Astrocyte (in vitro differentiated cells and primary cell): ENCODE results near the gene AATK. TPM values are rescaled to one million over a fixed set of nuclear protein-coding genes. Genes with fewer than 3 reads are reported as not detected.

Source experiments
- DNase-seq: peaks from one replicate; pipeline ENCODE4 v3.0.0-alpha.2; 2010; ENCODE audit warnings: low read depth
- FAIRE-seq: peaks from 2 replicates; lab custom pipeline; 2011; peaks lifted over from hg19 to GRCh38; lab: Jason Lieb, UNC
- H2AFZ ChIP-seq: 2 replicates; pipeline ENCODE4 v1.6.0; 2012; ENCODE audit warnings: low read depth, low read length, inconsistent platforms
- H3K27ac ChIP-seq: 2 replicates; pipeline ENCODE4 v1.5.1; 2011; ENCODE audit warnings: low read depth, low read length, inconsistent platforms
- H3K27me3 ChIP-seq: 2 replicates; pipeline ENCODE4 v1.6.0; 2011; ENCODE audit warnings: low read length, inconsistent platforms; ENCODE audit not compliant: insufficient read depth
- H3K36me3 ChIP-seq: 2 replicates; pipeline ENCODE4 v1.5.1; 2011; ENCODE audit warnings: low read length, inconsistent platforms; ENCODE audit not compliant: insufficient read depth
- H3K4me1 ChIP-seq: 2 replicates; pipeline ENCODE4 v1.5.1; 2011; ENCODE audit warnings: low read length, inconsistent platforms; ENCODE audit not compliant: insufficient read depth
- H3K4me2 ChIP-seq: 2 replicates; pipeline ENCODE4 v1.6.0; 2012; ENCODE audit warnings: low read length, inconsistent platforms
- H3K4me3 ChIP-seq: 2 replicates; pipeline ENCODE4 v1.5.1; 2011; ENCODE audit warnings: low read depth, mild to moderate bottlenecking, low read length, inconsistent platforms; ENCODE audit not compliant: insufficient read depth
- H3K79me2 ChIP-seq: 2 replicates; pipeline ENCODE4 v1.6.0; 2012; ENCODE audit warnings: mild to moderate bottlenecking, low read length, inconsistent platforms; ENCODE audit not compliant: insufficient read depth
- H3K9ac ChIP-seq: 2 replicates; pipeline ENCODE4 v1.6.0; 2012; ENCODE audit warnings: mild to moderate bottlenecking, low read length, inconsistent platforms
- H3K9me3 ChIP-seq: 2 replicates; pipeline ENCODE4 v1.5.1; 2012; ENCODE audit warnings: low read depth, mild to moderate bottlenecking, low read length, inconsistent platforms; ENCODE audit not compliant: insufficient read depth
- H4K20me1 ChIP-seq: 2 replicates; pipeline ENCODE4 v1.6.0; 2012; ENCODE audit warnings: low read length, inconsistent platforms; ENCODE audit not compliant: insufficient read depth
- H3K27ac Mint-ChIP-seq: one replicate; pipeline ENCODE4 v1.8.0; 2021; ENCODE audit warnings: mild to moderate bottlenecking, mixed read lengths; ENCODE audit not compliant: unreplicated experiment
- H3K27me3 Mint-ChIP-seq: one replicate; pipeline ENCODE4 v1.8.0; 2021; ENCODE audit warnings: low read depth, mixed read lengths; ENCODE audit not compliant: unreplicated experiment
- H3K36me3 Mint-ChIP-seq: one replicate; pipeline ENCODE4 v1.8.0; 2021; ENCODE audit warnings: low read depth, mixed read lengths; ENCODE audit not compliant: unreplicated experiment
- H3K4me1 Mint-ChIP-seq: one replicate; pipeline ENCODE4 v1.8.0; 2021; ENCODE audit warnings: low read depth, mixed read lengths; ENCODE audit not compliant: unreplicated experiment
- H3K4me3 Mint-ChIP-seq: one replicate; pipeline ENCODE4 v1.8.0; 2021; ENCODE audit warnings: mild to moderate bottlenecking, moderate library complexity, mixed read lengths; ENCODE audit not compliant: unreplicated experiment
- H3K9me3 Mint-ChIP-seq: one replicate; pipeline ENCODE4 v1.8.0; 2021; ENCODE audit warnings: mild to moderate bottlenecking, mixed read lengths; ENCODE audit not compliant: unreplicated experiment
- CTCF ChIP-seq: IDR thresholded peaks from 2 replicates; pipeline ENCODE4 v1.5.1; 2011; ENCODE audit warnings: low read depth, mild to moderate bottlenecking, inconsistent platforms, low read length, moderate library complexity; ENCODE audit not compliant: insufficient read depth
- EZH2 ChIP-seq: IDR thresholded peaks from 2 replicates; pipeline ENCODE4 v1.6.1; 2012; ENCODE audit warnings: mild to moderate bottlenecking, low read length, inconsistent platforms; ENCODE audit not compliant: insufficient read depth
- total RNA-seq: library from RNA; stranded (reverse); gene quantifications from 2 replicates; pipeline ENCODE4 v1.2.1, GENCODE V29; 2021

AATK gene
- total RNA-seq, 1 donor from 2014 or later, result 0.54 TPM

- Mint-ChIP-seq H3K9me3 (no peaks in the 10 kb centered on the region), H3K27ac (no peak overlapping the region), H3K4me1 (peaks cover 2% of the 10 kb centered on the region), H3K4me3 (no peak overlapping the region), H3K36me3 (no peaks in the 10 kb centered on the region), H3K27me3 (peaks cover 3% of the 10 kb centered on the region)
- no peaks in the 10 kb centered on the region for H3K79me2 ChIP-seq
- FAIRE-seq, result no peak
- no peaks in the 10 kb centered on the region for H3K9me3 ChIP-seq
- H3K36me3 ChIP-seq, result no peaks in the 10 kb centered on the region
- no peak for DNase-seq
- peaks cover 3% of the 10 kb centered on the region for H3K27me3 ChIP-seq
- no peak overlapping the region for H2AFZ ChIP-seq
- H4K20me1 ChIP-seq, result no peaks in the 10 kb centered on the region
- H3K4me1 ChIP-seq, result peaks cover 8% of the 10 kb centered on the region
- H3K4me2 ChIP-seq, result no peak overlapping the region
- H3K9ac ChIP-seq, result no peak overlapping the region
- TF ChIP-seq EZH2, result no peak
- TF ChIP-seq CTCF, result no peak
- no peak overlapping the region for H3K27ac ChIP-seq
- H3K4me3 ChIP-seq, result no peak overlapping the region
Observed at GRCh38 chr17:81120695-81121621, 45.1 kb downstream of the AATK start.

GRCh38 chr17:81120149-81120484 is 45.9 kb downstream of the AATK start:
- peak overlapping the region; percentile 85 for H3K4me2 ChIP-seq
- H3K4me3 ChIP-seq, result no peak overlapping the region
- DNase-seq, result no peak
- no peak overlapping the region for H3K4me3 Mint-ChIP-seq
- H3K9me3 ChIP-seq, result no peaks in the 10 kb centered on the region
- H3K36me3 ChIP-seq, result no peaks in the 10 kb centered on the region
- H2AFZ ChIP-seq, result no peak overlapping the region
- TF ChIP-seq EZH2, result no peak
- TF ChIP-seq CTCF, result no peak
- H3K79me2 ChIP-seq, result no peaks in the 10 kb centered on the region
- no peak overlapping the region for H3K9ac ChIP-seq
- peaks cover 3% of the 10 kb centered on the region for H3K27me3 ChIP-seq
- H3K27ac ChIP-seq, result no peak overlapping the region
- no peak for FAIRE-seq
- no peak overlapping the region for H3K27ac Mint-ChIP-seq
- H3K4me1 ChIP-seq, result peaks cover 8% of the 10 kb centered on the region
- peaks cover 2% of the 10 kb centered on the region for H3K4me1 Mint-ChIP-seq
- peaks cover 3% of the 10 kb centered on the region for H3K27me3 Mint-ChIP-seq
- H3K36me3 Mint-ChIP-seq, result no peaks in the 10 kb centered on the region
- no peaks in the 10 kb centered on the region for H4K20me1 ChIP-seq
- no peaks in the 10 kb centered on the region for H3K9me3 Mint-ChIP-seq
